C4-2B (cell line): ENCODE results near the gene COL4A1.

Experiments used
- CTCF ChIP-seq: fragments of 450-650 bp; conservative IDR thresholded peaks from 2 replicates; pipeline ENCODE4 v1.5.1; 2017; ENCODE audit warnings: mild to moderate bottlenecking
- ZFX ChIP-seq: fragments of 450-650 bp; IDR thresholded peaks from 2 replicates; pipeline ENCODE4 v1.6.1; 2017

GRCh38 chr13:110177790-110178189 lies 129.2 kb downstream of the COL4A1 start:
- TF ChIP-seq CTCF (no peak), ZFX (no peak)
